Daoy (cell line): ENCODE results near the gene TECPR2. TPM values are rescaled to one million over a fixed set of nuclear protein-coding genes. Genes with fewer than 3 reads are reported as not detected.
"Not testable (repeated sequence)": the region's sequence is repeated elsewhere in the genome, so short reads cannot be mapped to it uniquely, and the experiment has no call there.

Experiments
- DNase-seq: peaks from one replicate; pipeline ENCODE4 v3.0.0-alpha.2; 2015; ENCODE audit warnings: low read depth
- total RNA-seq: library from RNA; depleted of rRNA; stranded (reverse); fragments of >200 nt; shearing (Covaris generic); gene quantifications from 2 replicates; pipeline ENCODE4 v1.2.3, GENCODE V29; 2014

TECPR2 gene
- total RNA-seq, 1 experiment from 2014 or later: 15.3 TPM

DNA sequence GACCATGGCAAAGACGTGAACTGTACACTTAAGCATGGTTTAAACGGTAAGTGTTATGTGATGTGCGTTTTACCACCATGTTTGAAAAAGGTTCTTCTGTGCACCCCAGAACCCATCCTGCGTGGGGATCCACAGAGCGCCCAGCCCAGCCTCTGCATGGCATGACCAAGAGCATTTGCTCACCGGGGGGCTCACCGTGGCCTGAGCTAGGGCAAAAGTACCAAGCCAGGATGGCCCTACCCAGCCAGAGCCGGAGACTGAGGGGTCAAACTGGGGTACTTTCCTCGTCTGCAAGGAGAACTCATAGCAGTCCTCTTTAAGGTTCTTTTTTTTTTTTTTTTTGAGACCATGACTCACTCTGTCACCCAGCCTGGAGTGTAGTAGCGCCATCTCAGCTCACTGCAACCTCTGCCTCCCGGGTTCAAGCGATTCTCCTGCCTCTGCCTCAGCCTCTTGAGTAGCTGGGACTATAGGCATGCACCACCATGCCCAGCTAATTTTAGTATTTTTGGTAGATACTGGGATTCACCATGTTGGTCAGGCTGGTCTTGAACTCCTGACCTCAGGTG lies 163.3 kb downstream of the TECPR2 start:
- DNase-seq: peak; percentile 48

DNA sequence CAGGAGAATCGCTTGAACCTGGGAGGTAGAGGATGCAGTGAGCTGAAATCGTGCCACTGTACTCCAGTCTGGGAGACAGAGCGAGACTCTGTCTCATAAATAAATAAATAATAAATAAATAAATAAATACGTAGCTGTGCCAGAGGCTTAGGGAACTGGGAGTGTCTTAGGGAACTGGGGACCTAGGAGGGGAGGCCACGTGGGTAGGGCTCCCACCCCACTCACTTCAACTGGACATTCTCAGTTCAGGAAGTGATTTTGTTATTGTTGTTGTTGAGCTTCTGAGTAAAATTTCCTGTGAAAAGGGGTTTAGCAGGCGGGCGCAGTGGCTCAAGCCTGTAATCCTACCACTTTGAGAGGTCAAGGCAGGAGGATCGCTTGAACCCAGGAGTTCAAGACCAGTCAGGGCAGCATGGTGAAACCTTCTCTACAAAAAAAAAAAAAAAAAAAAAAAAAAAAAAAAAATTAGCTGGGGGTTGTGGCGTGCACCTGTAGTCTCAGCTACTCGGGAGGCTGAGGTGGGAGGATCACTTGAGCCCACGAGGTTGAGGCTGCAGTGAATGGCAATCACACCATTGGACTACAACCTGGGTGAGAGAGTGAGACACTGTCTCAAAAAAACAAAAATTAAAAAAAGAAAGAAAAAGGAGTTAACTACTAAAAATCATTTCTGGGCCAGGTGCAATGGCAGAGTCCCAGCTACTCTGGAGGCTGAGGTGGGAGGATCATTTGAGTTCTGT lies 165.9 kb downstream of the TECPR2 start:
- no peak for DNase-seq

DNA sequence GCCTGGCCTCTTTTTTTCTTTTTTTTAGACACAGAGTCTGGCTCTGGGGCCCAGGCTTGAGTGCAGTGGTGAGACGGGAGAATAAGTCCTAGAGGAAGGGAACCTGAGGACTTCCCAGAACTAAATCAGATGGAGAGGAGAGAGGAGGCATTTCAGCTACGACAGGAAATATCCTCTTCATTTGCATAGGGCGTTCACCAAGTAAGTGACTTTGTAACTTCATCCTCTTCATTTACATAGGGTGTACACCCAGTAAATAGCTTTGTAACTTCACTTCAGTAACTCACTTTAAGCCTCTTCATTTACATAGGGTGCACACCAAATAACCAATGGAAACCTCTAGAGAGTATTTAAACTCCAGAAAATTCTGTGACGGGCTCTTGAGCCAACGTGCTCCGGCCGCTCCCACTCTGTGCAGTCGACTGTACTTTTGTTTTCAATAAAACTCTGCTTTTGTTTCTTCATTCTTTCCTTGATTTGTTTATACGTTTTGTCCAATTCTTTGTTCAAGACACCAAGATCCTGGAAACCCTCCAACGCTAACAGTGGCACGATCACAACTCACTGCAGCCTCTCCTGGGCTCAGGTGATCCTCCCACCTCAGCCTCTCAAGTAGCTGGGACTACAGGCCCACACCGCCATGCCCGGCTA lies 168.2 kb downstream of the TECPR2 start:
- DNase-seq: no peak

DNA sequence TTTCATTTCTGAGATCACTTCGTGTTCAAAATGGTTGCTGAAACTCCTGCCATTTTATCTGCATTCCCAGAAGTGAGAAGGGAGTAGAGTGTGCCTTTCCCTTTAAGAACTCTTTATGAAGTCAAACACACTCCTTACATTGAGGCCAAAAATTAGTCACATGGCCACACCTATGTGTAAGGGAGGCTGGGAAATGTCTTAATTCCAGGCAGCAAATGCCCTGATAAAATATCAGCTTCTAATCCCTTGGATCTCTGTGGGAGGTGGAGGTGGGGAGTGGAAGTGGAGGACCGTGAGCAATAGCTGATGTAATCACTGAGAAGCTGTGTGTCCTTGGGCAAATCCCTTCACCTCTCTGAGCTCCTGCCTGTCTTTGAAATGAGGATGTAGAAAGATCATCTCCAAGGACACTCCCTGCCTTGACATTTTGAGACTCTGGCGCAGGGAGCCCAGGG lies 169.5 kb downstream of the TECPR2 start:
- DNase-seq: no peak

DNA sequence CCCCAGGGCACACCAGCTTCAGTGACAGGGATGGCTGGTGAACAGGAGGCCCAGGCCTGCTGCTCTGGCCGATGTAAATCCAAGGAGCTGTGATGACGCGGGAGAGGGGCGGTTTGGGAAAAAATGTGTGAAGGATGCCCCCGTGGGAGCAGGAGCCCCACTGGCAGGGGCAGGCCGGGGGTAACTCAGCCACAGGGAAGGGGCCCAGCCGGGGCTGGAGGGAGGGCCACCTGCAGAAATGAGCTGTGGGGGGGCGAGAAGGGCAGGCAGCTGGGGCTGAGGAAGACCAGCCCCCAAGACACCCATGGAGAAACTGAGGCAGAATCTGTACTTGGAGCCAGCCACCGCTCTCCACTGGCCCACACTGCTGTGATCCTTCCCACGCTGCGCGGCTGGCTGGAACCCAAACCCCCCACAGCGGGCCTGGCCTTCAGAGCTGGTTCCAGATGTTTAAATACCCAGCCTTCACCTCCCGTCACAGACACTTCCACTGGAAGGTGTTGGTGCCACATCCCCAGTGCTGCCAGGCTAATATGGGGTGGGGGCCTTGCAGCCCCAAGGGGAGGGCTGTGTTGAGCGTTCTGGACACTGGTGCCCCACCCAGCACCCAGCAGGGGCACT lies 175.3 kb downstream of the TECPR2 start:
- no peak for DNase-seq

DNA sequence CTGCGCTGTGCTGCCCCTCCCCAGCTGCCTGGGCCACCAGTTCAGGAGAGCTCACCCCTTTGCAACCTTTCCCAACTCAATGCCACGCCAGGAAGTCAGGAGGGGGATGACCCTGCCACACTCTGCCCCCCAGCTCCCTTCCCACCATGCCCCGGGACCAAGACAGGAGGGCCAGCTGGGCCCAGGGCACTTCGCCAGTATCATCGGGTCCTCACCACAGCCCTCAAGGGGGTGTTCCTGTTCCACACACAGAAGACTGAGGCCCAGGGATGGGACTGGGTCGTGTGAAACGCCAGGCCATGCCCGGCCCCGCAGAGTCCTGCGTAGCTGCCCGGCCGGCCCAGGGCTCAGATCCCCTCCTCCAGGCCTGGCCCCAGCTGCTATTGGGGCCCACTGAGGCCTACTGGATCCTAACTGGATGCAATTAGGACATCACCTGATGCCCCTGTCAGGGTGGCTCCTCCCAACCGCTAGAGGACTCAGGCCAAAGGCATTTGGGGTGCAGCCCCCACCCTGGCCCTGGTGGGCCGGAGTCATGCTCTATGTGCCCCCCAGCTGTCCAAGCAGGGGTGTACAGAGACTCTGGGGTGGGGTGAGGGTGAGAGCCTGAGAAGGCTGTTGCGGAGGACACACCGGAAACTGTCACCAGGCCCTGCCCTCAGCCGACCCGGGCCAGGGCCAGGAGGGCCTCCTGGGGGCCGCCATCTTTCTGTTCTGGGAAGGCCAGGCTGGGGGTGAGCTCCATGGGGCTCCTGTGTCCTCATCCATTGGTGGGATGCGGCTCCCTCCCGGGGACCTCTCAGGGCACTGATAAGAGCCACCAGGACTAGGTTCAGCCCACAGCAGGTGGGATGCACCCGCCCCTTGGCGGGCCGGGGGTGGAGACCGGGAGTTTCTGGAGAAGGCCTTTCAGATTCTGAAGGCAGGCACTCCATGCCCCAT lies 176.1 kb downstream of the TECPR2 start:
- no peak for DNase-seq

DNA sequence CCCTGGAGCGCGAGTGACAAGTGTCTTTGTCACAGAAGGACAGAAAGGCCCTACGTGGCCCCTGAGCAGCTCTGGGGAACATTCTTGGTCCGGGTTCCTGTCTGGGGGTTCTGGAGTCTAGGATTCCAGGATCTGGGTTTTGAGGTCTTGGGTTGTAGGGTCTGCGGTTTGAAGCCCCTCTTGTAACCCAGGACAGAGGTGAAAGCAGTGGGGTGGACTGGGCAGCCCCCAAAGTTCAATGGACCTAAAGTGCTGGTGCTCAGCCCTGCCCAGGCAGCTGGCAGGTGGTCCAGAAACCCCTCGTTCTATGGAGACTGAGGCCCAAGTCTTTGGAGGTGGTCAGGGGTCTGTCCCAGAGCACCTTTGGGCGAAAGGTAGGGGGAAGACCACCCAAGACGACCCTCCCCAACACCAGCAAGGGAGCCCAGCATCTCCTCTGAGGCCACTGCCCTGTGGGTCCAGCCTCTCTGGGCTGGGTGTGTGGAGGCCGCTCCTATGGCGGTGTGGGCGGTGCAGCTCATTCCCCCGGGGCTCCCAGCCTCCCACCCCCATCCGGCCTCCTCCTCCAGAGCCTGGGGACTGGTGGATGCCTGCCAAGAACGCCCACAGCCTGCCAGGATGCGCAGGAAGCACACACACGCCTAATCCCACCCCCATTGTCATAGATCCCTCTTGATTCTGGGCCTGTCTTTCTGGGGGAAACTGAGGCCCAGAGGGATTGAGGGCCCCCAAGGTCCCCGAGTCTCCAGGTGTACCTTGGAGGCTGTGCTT lies 177.0 kb downstream of the TECPR2 start:
- peak; percentile 91 for DNase-seq

DNA sequence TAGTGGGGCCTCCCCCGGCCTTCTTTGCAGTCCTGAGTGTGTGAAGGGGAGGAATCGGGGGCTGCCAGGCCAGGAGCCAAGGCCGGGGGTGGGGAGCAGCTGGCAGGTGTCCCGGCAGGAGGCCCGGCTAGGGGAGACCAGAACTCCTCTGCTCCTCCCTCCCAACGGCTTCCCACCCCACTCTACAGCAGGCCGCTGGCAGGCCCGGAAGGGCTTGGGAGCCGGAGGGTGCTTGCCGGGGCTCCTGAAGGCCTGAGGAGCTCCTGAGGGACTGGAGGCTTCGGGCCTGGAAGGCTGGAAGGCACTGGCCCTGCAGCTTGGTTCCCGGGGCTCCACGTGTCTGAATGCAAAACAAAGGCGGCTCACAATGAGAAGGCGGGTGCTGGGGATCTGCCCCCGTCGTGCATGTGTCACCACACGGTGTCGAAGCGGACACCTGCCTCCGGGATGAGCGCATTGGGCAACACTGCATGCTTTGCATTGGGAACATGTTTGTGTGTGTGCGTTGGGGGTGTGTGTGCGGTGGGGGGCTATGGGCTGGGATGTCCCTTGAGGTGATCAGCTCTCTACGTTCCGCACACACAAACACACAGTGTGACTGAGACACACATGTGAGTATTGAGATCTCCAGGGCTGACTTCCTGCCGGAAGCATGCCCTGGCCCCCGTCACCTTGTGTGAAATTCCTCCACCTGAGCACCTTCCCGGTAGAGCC lies 177.7 kb downstream of the TECPR2 start:
- peak; percentile 50 for DNase-seq

DNA sequence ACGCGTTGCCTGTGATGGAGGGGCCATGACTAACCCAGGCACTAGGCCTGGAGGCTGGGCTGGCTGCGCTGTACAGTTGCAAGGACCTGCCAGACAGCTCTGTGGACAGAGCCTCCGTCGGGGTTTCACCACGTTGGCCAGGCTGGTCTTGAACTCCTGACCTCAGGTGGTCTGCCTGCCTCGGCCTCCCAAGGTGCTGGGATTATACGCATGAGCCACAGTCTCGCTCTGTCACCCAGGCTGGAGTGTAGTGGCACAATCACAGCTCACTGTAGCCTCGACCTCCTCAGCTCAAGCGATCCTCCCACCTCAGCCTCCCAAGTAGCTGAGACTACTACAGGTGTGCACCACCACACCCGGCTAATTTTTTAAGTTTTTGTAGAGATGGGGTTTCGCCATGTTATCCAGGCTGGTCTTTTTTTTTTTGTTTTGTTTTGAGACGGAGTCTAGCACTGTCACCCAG lies 178.3 kb downstream of the TECPR2 start:
- not testable (repeated sequence) for DNase-seq

DNA sequence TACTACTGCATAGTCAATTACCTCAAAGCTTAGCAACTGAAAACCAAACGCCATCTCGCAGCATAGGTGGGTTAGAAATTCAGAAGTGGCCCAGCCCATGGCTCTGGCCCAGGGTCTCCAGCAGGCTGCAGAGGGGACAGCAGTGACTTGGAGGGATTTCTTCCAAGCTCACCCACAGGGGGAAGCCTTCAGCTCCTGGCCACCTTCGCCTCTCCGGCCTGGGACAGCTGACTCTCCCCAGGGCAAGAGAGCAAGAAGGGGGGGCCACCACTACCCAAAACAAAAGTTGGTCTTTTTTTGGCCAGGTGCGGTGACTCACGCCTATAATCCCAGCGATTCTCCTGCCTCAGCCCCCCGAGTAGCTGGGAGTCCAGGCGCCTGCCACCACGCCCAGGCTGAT lies 179.0 kb downstream of the TECPR2 start:
- no peak for DNase-seq

DNA sequence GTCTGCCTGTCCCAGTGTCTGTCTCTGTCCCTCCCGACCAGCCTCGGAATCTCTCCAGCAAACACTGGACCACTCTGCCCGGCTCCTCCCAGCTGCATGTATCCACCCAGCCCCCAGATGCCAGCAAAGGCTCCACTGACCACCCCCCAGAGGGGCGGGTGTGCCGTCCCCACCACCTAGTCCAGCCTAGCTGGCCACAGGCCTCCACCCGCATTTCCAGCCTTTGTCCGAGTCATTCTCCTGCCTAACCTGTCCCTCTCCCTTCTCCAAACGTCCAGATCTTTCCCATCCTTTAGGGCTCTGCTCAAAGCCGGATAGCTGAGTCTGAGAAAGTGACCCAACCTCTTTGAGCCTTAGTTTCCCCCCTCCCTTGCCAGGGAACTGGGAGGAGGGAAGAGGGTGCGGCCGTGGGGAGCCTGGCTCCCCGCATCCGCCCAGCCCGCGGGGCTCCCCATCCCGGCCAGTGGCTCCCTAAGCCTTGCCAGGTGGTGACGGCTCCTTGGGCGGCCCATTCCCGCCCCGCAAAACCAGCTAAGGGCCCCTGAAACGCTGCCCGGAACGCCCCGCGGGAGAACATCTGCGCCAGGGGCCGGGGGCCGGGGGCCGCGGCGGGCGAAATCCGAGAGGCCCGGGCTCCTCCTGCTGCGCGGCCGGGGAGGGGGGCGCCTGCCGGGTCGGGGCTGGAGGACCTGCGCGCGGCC lies 181.5 kb downstream of the TECPR2 start:
- no peak for DNase-seq

DNA sequence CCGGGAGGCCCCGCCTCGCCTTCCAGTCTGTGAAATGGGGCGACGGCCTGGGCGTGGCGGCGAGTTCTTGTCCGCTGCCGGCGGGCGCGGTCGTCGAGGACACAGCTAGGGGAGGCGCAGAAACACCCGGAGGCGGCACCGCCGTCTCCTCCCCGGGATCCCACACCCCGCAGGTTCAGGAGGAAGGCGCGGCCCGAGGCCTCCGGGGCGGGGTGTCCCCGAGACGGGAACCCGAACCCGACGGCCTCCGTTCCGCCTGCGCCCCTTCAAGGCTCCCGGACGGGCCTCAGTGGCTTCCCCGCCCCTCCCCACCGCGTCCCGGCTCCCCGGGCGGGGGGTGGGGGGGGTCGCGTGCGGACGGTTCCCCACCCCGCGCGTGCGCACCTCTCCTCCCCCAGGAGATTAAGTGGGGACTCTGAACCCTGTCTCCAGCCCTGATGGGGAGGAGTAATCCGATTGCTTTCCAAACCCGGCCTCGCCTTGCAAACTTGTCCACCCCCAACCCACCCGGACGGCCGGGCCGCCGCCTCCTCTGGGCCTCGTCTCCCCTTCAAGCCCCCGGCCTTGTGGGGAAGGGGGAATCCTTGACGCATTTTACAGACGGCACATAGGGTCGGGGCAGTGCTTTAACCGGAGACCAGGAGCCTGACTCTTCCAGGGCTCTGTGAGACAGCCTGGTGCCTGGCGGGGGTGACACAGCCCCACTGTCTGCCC lies 182.2 kb downstream of the TECPR2 start:
- DNase-seq: no peak

DNA sequence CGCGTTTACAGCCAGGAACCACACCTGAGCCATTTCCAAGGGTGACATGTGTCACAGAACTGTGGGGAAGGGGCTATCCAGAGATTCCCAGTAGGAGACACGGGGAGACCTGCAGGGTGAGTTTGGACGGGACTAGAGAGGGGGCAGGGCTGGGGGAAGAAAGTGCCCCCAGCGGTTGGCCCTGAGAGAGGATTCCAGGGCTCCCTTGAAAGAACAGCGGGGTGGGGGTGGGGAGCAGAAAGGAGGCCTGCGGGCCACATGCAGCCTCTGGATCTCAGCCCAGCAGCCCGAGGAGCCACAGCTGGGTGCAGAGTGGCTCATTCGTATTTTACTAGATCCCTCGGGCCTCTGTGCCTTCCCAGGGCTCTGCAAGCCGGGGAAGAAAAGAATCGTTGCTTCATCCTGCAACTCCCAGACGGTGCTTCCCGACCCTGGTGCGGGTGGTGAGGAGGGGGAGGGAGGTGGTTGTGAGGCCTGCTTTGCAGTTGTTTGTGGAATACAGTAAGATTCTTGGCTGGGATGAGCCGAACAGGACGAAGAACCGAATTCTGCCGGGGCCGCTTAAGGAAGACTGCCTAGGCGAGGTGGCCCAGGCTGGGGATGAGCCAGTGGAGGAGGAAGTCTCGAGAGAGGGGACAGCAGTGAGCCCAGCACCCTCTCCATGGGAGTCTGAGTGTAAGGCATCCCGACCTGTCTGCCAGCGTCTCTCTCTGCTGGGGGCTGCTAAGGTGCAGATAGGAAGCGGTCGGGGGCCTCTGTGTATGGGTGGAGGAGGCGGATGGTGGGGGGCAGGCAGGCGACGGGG lies 182.9 kb downstream of the TECPR2 start:
- DNase-seq: peak; percentile 46

DNA sequence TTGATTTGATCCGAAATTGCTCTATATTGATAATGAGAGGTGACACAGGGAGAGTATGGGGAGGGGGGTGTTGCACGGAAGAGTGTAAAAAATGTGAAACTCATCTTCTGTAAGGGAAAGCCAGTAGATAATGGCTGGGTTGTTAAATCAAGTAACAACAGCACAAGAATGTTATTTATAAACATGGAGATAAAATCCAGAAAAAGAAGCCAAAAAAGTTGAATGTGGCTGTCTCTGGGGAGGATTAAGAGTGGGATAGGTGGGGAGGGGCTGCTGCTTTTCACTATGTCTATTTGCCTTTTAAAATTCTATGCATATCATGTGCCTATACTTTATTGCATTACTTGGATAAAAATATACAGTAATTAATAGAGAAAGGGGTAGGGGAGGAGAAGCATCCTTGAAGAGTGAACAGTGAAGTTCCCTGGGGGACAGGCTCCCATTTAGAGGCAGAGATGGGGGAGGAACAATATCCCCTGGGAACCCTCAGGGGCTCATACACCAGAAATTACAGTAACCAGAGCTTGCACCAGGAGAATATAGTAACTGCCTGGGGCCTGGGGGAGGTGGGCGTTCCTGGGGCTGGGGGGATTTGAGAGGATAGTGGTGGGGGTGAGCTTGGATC lies 186.0 kb downstream of the TECPR2 start:
- DNase-seq: no peak

DNA sequence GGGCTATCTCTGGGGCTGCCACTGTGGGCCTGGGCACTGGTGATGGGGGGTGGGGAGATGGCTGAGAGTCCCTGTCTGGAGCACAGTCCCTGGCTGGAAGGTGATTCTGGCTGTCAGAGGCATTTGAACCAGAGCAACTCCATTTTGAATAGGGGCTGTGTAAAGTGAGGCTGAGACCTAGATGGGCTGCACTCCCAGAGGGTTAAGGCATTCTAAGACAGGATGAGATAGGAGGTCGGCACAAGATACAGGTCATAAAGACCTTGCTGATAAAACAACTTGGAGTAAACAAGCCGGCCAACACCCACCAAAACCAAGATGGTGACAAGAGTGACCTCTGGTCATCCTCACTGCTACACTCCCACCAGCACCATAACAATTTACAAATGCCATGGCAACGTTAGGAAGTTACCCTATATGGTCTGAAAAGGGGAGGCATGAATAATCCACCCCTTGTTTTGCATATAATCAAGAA lies 188.2 kb downstream of the TECPR2 start:
- not testable (repeated sequence) for DNase-seq
